NCI-H82 (cell line): ENCODE measurements around the gene MMRN1.
A peak's percentile ranks its signal among the peaks of the same experiment; 100 is the strongest.

Experiments used
- DNase-seq: peaks from one replicate; lab custom pipeline; 2025; lab: John Stamatoyannopoulos, UW

The MMRN1 gene

GRCh38 chr4:89995006-89995405, 100.4 kb downstream of the MMRN1 start:
- no peak for DNase-seq

GRCh38 chr4:89995814-89996213, 101.2 kb downstream of the MMRN1 start:
- no peak for DNase-seq

GRCh38 chr4:89997171-89997704, 102.6 kb downstream of the MMRN1 start:
- no peak for DNase-seq

GRCh38 chr4:89998469-89999011, 103.9 kb downstream of the MMRN1 start:
- peak; percentile 37 for DNase-seq

GRCh38 chr4:90001023-90001422, 106.4 kb downstream of the MMRN1 start:
- DNase-seq: no peak

DNA sequence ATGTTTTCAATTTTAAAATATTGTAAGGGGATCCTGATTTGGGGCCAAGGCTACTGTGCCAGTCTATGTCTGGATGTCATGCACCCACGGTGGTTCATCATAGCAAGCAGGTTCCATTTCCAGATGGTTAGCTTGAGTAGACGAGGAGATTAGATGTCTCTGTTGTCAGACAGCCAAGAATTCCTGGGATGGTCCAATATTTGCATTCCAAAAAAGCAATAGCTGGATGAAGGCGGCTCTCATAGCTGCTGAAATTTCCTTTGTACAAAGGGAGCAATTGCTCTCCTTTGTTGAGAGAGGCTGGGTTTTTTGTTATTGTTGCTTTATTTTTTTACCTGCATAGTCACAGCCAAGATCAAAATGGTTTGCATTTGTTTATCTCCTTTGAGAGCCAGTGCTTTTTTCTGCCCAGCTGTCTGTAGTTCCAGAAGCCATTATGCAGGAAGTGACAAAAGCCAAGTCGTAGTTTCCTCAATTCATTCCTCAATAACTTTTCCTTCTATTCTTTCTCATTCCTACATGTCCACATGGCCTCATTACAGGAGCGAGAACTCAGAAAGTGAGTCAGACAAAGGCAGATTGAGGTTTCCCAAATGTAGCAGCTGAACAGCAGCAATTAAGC, 107.9 kb downstream of the MMRN1 start:
- peak; percentile 5 for DNase-seq
